ENCODE results near the gene VGLL4. TPM values are rescaled to one million over a fixed set of nuclear protein-coding genes. Genes with fewer than 3 reads are reported as not detected.

The VGLL4 gene
- total RNA-seq, 1 experiment from 2014 or later, result 66.0 TPM

- ATAC-seq (peak; percentile 36), DNase-seq (ENCODE audit: low read depth, low spot score) (no peak)
- Histone ChIP-seq H3K9me3 (ENCODE audit: control insufficient read depth, insufficient read depth, low read depth, low read length) (no peaks in the 10 kb centered on the region), H3K27ac (ENCODE audit: low read length) (peak overlapping the region; percentile 99), H3K4me1 (ENCODE audit: control insufficient read depth, insufficient read depth, low read length) (peaks cover 74% of the 10 kb centered on the region), H3K4me3 (ENCODE audit: low read depth in 2 of 2, low read length in 2 of 2) (no peak overlapping the region), H3K27me3 (ENCODE audit: control insufficient read depth, insufficient read depth, low read length) (no peaks in the 10 kb centered on the region), H3K36me3 (ENCODE audit: control insufficient read depth, insufficient read depth, low read length) (no peaks in the 10 kb centered on the region; the same call in 1 of the 2 replicates)
- no peak for TF ChIP-seq CTCF (IDR thresholded peaks at IDR 0.05)
- TF ChIP-seq SIN3A (IDR thresholded peaks at IDR 0.05; ENCODE audit: borderline replicate concordance, insufficient read depth, low read depth, low read length), result no peak
- no peak for TF ChIP-seq POLR2AphosphoS5 (IDR thresholded peaks at IDR 0.05; ENCODE audit: low read depth, low read length)
- TF ChIP-seq TCF7L2 (IDR thresholded peaks at IDR 0.05; ENCODE audit: low read depth, low read length), result no peak
- TF ChIP-seq REST (IDR thresholded peaks at IDR 0.05; ENCODE audit: insufficient read depth in 1 of 2, low read depth in 2 of 2, low read length in 1 of 2), result no peak
- in situ Hi-C loops (cut with HindIII; ENCODE audit: low pct_unique_long_range_greater_than_20kb, low sequenced_read_pairs), result no loop called here
- POLR2A ChIA-PET, result no interaction called here
- intact Hi-C loops (cut with micrococcal nuclease; ENCODE audit: unreplicated experiment), result no loop called here
- TSS peak; percentile 20 for BruUV-seq (replicated peaks)
- CTCF ChIA-PET, result no interaction called here
These were observed 9.6 kb downstream of the VGLL4 start for GRCh38 chr3:11634081-11634635.

GRCh38 chr3:11632966-11633365, 10.7 kb downstream of the VGLL4 start:
- ChIA-PET CTCF (no interaction called here), POLR2A (no interaction called here)
- intact Hi-C loops (cut with micrococcal nuclease; ENCODE audit: unreplicated experiment), result no loop called here
- TF ChIP-seq SIN3A (IDR thresholded peaks at IDR 0.05; ENCODE audit: borderline replicate concordance, insufficient read depth, low read depth, low read length), result no peak
- no peak for TF ChIP-seq REST (IDR thresholded peaks at IDR 0.05; ENCODE audit: insufficient read depth in 1 of 2, low read depth in 2 of 2, low read length in 1 of 2)
- no peak for TF ChIP-seq POLR2AphosphoS5 (IDR thresholded peaks at IDR 0.05; ENCODE audit: low read depth, low read length)
- no peak for TF ChIP-seq CTCF (IDR thresholded peaks at IDR 0.05)
- no peak for TF ChIP-seq TCF7L2 (IDR thresholded peaks at IDR 0.05; ENCODE audit: low read depth, low read length)
- Histone ChIP-seq H3K4me1 (ENCODE audit: control insufficient read depth, insufficient read depth, low read length) (peaks cover 74% of the 10 kb centered on the region), H3K36me3 (ENCODE audit: control insufficient read depth, insufficient read depth, low read length) (no peaks in the 10 kb centered on the region; the same call in 1 of the 2 replicates), H3K27me3 (ENCODE audit: control insufficient read depth, insufficient read depth, low read length) (no peaks in the 10 kb centered on the region), H3K4me3 (ENCODE audit: low read depth in 2 of 2, low read length in 2 of 2) (no peak overlapping the region), H3K9me3 (ENCODE audit: control insufficient read depth, insufficient read depth, low read depth, low read length) (no peaks in the 10 kb centered on the region), H3K27ac (ENCODE audit: low read length) (peak overlapping the region; percentile 67)
- in situ Hi-C loops (cut with HindIII; ENCODE audit: low pct_unique_long_range_greater_than_20kb, low sequenced_read_pairs), result no loop called here
- no peak for DNase-seq (ENCODE audit: low read depth, low spot score)
- BruUV-seq (replicated peaks), result no TSS peak
- ATAC-seq, result 0 out of 2 replicates have a peak, but pooled peaks have one; percentile 14
